HL-60 (cell line): ENCODE data around the gene CNFN.

Experiments
- DNase-seq, 2 experiments: peaks; one replicate each; pipeline ENCODE4 v3.0.0-alpha.2; 2010 to 2020; ENCODE audit warnings: low read depth in 1 of 2, low spot score in 1 of 2
- H3K27ac ChIP-seq: fragments of 250-450 bp; sonication (Bioruptor Pico); replicated peaks from 2 replicates; pipeline ENCODE4 v1.5.1; 2020; ENCODE audit warnings: mild to moderate bottlenecking, moderate library complexity
- H3K27me3 ChIP-seq: fragments of 250-450 bp; sonication (Bioruptor Pico); 2 replicates; pipeline ENCODE4 v1.5.1; 2021; ENCODE audit warnings: mild to moderate bottlenecking, moderate library complexity; ENCODE audit not compliant: insufficient read depth, poor library complexity, severe bottlenecking
- H3K4me3 ChIP-seq: replicated peaks from 2 replicates; pipeline ENCODE4 v1.5.1; 2011; ENCODE audit warnings: mild to moderate bottlenecking, control low read depth, low read length; ENCODE audit not compliant: insufficient read depth
- GABPA ChIP-seq: IDR thresholded peaks from 2 replicates; pipeline ENCODE4 v1.6.1; 2012; ENCODE audit warnings: low read depth
- POLR2AphosphoS5 ChIP-seq: IDR thresholded peaks from 2 replicates; pipeline ENCODE4 v1.6.1; 2012; ENCODE audit warnings: low read depth
- SPI1 ChIP-seq: IDR thresholded peaks from 2 replicates; pipeline ENCODE4 v1.6.1; 2012; ENCODE audit warnings: low read depth, mild to moderate bottlenecking, borderline replicate concordance
- TF ChIP-seq, protein P1 (sequence below): IDR thresholded peaks from 2 replicates; pipeline ENCODE4 v1.6.1; 2012; ENCODE audit warnings: low read depth; ENCODE audit not compliant: insufficient replicate concordance
- TF ChIP-seq, protein P2 (sequence below): IDR thresholded peaks from one replicate; pipeline ENCODE4 v1.5.1; 2011; ENCODE audit warnings: low read length, control low read depth, inconsistent platforms; ENCODE audit not compliant: insufficient read depth

CNFN gene

DNA sequence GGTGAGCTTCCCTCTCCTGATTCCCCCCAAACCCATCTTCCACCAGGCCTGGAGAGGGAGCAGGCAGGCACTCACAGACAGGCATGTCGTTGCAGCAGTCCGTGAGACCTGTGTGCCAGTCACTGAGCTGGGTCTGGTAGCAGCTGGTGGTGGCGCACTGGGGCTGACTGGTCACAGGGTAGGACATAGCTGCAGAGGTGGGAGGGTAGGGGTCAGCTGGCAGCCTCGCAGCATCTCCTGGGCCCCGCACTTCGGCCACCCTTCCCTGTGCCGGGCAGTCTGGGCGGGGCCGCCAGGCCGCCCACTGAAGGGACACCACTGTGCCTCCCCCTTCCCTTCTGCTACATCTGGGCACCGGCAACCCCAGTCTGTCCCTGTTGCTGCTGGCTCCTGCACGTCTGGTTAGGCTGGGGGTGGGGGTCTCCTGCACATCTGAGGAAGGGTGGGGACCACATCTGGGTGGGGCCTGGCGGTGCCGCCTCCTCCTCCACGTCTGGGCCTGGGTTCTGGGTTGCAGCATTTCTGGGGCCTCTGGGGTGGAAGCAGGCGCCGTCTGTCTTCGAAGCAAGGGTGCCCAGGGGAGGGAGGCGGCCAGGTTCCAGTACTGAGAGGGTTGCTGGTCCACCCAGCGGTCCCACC, 1.1 kb downstream of the CNFN start:
- Histone ChIP-seq H3K4me3 (no peak overlapping the region), H3K27ac (no peak overlapping the region), H3K27me3 (no peaks in the 10 kb centered on the region)
- TF ChIP-seq SPI1 (no peak), GABPA (no peak), POLR2AphosphoS5 (no peak)
- TF ChIP-seq, protein P1, sequence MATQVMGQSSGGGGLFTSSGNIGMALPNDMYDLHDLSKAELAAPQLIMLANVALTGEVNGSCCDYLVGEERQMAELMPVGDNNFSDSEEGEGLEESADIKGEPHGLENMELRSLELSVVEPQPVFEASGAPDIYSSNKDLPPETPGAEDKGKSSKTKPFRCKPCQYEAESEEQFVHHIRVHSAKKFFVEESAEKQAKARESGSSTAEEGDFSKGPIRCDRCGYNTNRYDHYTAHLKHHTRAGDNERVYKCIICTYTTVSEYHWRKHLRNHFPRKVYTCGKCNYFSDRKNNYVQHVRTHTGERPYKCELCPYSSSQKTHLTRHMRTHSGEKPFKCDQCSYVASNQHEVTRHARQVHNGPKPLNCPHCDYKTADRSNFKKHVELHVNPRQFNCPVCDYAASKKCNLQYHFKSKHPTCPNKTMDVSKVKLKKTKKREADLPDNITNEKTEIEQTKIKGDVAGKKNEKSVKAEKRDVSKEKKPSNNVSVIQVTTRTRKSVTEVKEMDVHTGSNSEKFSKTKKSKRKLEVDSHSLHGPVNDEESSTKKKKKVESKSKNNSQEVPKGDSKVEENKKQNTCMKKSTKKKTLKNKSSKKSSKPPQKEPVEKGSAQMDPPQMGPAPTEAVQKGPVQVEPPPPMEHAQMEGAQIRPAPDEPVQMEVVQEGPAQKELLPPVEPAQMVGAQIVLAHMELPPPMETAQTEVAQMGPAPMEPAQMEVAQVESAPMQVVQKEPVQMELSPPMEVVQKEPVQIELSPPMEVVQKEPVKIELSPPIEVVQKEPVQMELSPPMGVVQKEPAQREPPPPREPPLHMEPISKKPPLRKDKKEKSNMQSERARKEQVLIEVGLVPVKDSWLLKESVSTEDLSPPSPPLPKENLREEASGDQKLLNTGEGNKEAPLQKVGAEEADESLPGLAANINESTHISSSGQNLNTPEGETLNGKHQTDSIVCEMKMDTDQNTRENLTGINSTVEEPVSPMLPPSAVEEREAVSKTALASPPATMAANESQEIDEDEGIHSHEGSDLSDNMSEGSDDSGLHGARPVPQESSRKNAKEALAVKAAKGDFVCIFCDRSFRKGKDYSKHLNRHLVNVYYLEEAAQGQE, result no peak
- TF ChIP-seq, protein P2, sequence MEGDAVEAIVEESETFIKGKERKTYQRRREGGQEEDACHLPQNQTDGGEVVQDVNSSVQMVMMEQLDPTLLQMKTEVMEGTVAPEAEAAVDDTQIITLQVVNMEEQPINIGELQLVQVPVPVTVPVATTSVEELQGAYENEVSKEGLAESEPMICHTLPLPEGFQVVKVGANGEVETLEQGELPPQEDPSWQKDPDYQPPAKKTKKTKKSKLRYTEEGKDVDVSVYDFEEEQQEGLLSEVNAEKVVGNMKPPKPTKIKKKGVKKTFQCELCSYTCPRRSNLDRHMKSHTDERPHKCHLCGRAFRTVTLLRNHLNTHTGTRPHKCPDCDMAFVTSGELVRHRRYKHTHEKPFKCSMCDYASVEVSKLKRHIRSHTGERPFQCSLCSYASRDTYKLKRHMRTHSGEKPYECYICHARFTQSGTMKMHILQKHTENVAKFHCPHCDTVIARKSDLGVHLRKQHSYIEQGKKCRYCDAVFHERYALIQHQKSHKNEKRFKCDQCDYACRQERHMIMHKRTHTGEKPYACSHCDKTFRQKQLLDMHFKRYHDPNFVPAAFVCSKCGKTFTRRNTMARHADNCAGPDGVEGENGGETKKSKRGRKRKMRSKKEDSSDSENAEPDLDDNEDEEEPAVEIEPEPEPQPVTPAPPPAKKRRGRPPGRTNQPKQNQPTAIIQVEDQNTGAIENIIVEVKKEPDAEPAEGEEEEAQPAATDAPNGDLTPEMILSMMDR, result no peak
- DNase-seq, result no peak

DNA sequence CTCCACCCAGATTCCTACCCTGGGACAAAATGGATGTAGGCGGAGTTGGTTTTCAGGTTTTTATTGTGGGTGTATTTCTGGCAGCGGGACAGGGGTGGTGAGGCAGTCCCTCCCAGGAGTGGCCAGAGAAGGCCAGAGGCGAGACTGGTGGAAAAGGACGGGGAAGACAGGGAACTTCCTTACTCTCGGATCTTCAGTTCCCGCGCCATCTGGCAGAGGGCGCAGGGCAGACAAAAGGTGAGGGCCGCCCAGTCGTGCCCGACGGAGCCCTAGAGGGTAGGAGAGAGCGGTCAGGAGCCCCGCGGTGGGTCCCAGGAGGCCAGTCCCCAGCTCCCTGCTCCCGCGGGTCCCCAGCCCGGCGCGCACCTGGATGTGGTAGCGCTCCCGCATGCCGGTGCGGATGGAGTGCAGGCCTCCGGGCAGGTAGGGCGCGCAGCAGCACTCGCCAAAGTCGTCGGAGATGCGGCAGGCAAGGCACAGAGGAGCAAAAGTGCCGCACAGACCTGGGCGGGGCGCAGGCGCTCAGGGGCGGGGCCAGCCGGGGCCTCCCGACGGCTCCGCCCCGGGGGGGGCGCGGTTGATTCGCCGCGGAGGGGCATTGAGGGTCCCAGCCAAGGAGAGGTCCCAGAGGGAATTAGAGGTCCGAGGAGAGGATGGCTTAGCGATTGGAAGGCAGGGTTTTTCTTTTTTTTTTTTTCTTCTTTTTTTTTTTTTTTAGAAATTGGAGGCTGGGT, 3.0 kb downstream of the CNFN start:
- Histone ChIP-seq H3K27me3 (no peaks in the 10 kb centered on the region), H3K27ac (no peak overlapping the region), H3K4me3 (peak overlapping the region; percentile 29)
- no peak for TF ChIP-seq GABPA
- peak; percentile 44; the same call in 1 of the 2 replicates for TF ChIP-seq SPI1
- no peak for TF ChIP-seq POLR2AphosphoS5
- TF ChIP-seq, protein P1, result no peak
- TF ChIP-seq, protein P2, result peak; percentile 33
- peak; percentile 49 to 69 for DNase-seq

DNA sequence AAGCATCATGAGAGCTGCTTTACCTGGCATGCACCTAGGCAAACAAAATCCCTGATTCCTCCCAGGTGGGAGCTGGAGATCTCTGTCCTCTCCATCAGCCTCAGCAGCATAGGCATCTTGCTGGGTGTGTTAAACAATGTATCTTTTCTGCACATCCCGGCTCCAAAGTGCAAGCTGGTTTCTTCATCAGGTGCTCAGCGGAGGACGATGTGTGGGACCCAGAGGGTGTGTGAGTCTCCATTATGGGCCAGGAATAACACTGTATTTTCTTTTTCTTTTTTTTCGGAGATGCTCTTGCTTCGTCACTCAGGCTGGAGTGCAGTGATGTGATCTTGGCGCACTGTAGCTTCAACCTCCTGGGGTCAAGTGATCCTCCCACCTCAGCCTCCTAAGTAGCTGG, 9.9 kb downstream of the CNFN start:
- Histone ChIP-seq H3K4me3 (no peak overlapping the region), H3K27ac (no peak overlapping the region), H3K27me3 (no peaks in the 10 kb centered on the region)
- no peak for TF ChIP-seq POLR2AphosphoS5
- TF ChIP-seq SPI1, result no peak
- TF ChIP-seq, protein P1, result no peak
- TF ChIP-seq GABPA, result no peak
- TF ChIP-seq, protein P2, result no peak
- DNase-seq, result no peak
